ENCODE results near the gene ABCC10.
"Not testable (repeated sequence)": the region's sequence is repeated elsewhere in the genome, so short reads cannot be mapped to it uniquely, and the experiment has no call there.

ABCC10 gene

DNA sequence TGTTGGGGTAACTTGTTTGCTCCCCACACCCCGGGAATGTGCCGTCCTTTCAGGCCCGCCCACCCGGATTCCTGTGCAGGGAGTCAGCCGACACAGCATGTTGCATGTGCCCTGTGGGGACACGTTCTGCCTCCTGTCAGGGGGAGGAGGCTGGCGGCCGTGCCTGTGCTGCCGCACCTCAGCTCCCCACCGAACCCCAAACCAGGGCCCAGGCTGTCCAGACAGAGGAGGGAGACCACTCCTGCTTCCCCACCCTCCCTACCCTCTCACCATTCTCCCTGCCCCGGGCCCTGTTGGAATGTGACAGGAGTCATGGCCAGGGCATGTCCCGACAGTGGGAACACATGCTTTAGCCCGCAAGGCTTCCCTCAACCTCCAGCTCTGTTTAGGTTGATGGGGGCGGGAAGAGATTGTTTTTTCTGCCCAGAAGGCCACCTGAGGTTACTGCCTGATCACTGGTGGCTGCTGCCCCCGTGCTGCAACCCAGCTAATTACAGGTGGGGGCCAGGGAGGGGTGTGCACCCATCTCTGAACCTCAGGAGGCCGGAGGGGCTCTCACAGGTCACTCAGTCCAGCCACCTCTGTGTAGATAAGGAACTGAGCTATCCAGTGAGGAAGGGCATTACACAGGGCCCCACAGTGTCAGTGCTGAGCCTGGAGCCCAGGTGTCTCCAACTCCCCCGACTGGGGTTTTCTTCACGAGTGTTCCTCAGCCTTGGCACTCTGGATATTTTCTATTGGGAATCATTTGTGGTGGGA lies 69.2 kb downstream of the ABCC10 start:
- no peak for DNase-seq (ENCODE audit: low spot score)

- DNase-seq (ENCODE audit: low spot score): no peak
Measured at GRCh38 chr6:43497129-43497396, 69.7 kb downstream of the ABCC10 start.

DNA sequence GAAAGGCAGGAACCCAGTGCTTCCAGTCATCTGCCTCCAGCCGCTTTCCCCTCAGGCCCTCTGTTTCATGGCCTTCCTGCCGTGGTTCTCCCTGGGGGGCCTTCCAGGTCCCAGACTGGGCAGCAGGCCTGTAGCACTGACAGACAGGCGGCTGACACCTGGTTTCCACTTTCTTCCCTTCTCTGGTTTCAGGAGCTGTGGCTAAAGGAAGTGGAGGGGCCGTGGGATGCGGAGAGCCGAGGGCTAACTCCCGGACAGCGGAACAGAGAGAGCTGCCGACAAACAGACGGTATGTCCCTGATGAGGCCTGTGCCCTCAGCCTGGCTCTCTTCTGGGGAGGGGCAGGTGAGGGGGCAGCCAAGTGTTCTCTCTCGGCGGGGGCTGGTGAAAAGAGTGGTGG lies 70.3 kb downstream of the ABCC10 start:
- no peak for DNase-seq (ENCODE audit: low spot score)

DNA sequence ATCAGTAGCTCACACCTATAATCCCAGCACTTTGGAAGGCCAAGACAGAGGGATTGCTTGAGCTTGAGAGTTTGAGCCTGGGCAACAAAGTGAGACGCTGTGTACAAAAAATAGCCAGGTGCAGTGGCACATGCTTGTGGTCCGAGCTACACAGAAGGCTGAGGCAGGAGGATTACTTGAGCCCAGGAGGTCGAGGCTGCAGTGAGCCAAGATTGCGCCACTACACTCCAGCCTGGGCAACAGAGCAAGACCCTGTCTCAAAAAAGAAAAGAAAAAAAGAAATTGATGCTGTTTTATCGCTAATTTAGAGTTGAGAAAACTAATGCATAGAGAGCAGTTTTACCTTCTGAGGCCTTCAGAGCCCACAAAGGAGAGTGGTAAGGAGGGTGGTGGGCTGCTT lies 71.0 kb downstream of the ABCC10 start:
- DNase-seq (ENCODE audit: low spot score): not testable (repeated sequence)

DNA sequence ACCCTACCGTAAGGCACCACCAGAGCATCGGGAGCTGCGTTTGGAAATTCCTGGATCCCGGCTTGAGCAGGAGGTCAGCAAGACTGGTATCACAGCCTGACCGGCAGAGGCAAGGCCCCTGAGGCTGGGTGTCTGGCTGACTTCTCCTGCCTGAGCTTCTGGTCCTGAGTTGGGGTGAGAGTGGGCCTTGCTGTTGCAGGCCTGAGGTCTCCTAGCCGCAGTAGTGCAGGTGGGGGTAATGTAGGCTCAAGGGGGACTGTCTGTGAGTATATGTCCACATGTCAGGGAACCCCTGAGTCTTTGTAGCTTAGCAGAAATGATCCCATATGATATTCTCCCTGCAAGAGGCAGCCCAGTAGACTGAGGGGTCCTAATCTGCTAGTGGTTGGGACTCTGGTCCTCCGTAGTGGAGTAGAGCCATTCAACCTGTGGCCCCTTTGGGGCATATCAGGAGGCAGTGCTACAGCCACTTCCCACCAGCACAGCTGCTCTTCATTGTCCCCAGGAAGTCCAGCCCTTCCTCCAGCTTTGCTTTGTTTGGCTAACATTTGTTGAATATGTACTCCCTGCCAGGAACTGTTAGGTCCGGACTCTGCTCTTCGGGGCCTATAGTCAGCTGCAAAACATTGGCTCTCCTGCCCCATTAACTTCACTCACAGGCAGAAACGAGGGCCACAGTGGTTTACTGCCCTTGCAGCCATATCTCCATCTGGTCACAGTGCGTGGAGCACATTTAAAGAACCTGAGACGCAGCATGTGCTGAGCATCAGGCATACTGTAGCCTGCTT lies 71.9 kb downstream of the ABCC10 start:
- DNase-seq (ENCODE audit: low spot score): no peak

Measured in CD4-positive, alpha-beta T cell treated with Interleukin-6 at 100 ng/mL for 8 hours (primary cell).